ENCODE measurements around the gene VENTX.
"Not testable (repeated sequence)": the region's sequence is repeated elsewhere in the genome, so short reads cannot be mapped to it uniquely, and the experiment has no call there.

Gene VENTX

GRCh38 chr10:133217800-133218589, 19.7 kb upstream of the VENTX start:
- DNase-seq: no peak

GRCh38 chr10:133218891-133219290, 18.8 kb upstream of the VENTX start:
- no peak for DNase-seq

- no peak for DNase-seq
Observed at GRCh38 chr10:133219782-133220181, 17.9 kb upstream of the VENTX start.

- no peak for DNase-seq
Observed at GRCh38 chr10:133221331-133221730, 16.3 kb upstream of the VENTX start.

GRCh38 chr10:133221756-133222155, 15.9 kb upstream of the VENTX start:
- not testable (repeated sequence) for DNase-seq

- DNase-seq: no peak
Observed at GRCh38 chr10:133224076-133224475, 13.6 kb upstream of the VENTX start.

GRCh38 chr10:133224756-133225372, 12.8 kb upstream of the VENTX start:
- no peak for DNase-seq

GRCh38 chr10:133225707-133226191, 11.9 kb upstream of the VENTX start:
- DNase-seq: no peak

GRCh38 chr10:133226251-133226808, 11.3 kb upstream of the VENTX start:
- DNase-seq: no peak

GRCh38 chr10:133227256-133227655, 10.4 kb upstream of the VENTX start:
- no peak for DNase-seq

- no peak for DNase-seq
Observed at GRCh38 chr10:133229265-133230043, 8.2 kb upstream of the VENTX start.

- DNase-seq: no peak
Observed at GRCh38 chr10:133230044-133230361, 7.7 kb upstream of the VENTX start, which contains the start of gene UTF1. Gene UTF1, plus strand, starts transcription at chr10:133230217. Its CDS starts 72 bp downstream, at chr10:133230289.

GRCh38 chr10:133230387-133231195, 7.1 kb upstream of the VENTX start:
- no peak for DNase-seq

GRCh38 chr10:133231244-133231945, 6.3 kb upstream of the VENTX start:
- no peak for DNase-seq

- no peak for DNase-seq
Observed at GRCh38 chr10:133231946-133232574, 5.6 kb upstream of the VENTX start.

- DNase-seq: not testable (repeated sequence)
Observed at GRCh38 chr10:133234796-133235195, 2.9 kb upstream of the VENTX start.

GRCh38 chr10:133235265-133235855, 2.3 kb upstream of the VENTX start:
- DNase-seq: no peak

- no peak for DNase-seq
Observed at GRCh38 chr10:133235932-133236331, 1.7 kb upstream of the VENTX start.

GRCh38 chr10:133236401-133237240, 1.0 kb upstream of the VENTX start:
- no peak for DNase-seq

GRCh38 chr10:133237241-133237587, 441 bp upstream of the VENTX start:
- no peak for DNase-seq

Measured in NCI-H524 treated with DMSO at 0.1 percent for 48 hours (cell line).